Large intestine (tissue), 3 donors: ENCODE measurements around the gene RNU1-3. TPM values are rescaled to one million over a fixed set of nuclear protein-coding genes. Genes with fewer than 3 reads are reported as not detected.
"Not testable (repeated sequence)": the region's sequence is repeated elsewhere in the genome, so short reads cannot be mapped to it uniquely, and the experiment has no call there.

ENCODE experiments used
- DNase-seq, 2 donors: peaks; one replicate each; pipeline versions ENCODE4 v3.0.0 to v3.0.0-alpha.2; 2013
- H3K27ac ChIP-seq: one replicate; pipeline ENCODE4 v1.5.1; 2013; ENCODE audit warnings: low read length
- H3K27me3 ChIP-seq: 2 replicates; pipeline ENCODE4 v1.6.1; 2013; ENCODE audit warnings: low read length; ENCODE audit not compliant: control insufficient read depth, insufficient read depth
- H3K36me3 ChIP-seq: 2 replicates; pipeline ENCODE4 v1.6.1; 2013; ENCODE audit warnings: low read length; ENCODE audit not compliant: control insufficient read depth, insufficient read depth
- H3K4me1 ChIP-seq: one replicate; pipeline ENCODE4 v1.6.1; 2013; ENCODE audit warnings: low read length; ENCODE audit not compliant: control insufficient read depth, insufficient read depth
- H3K4me3 ChIP-seq: one replicate; pipeline ENCODE4 v1.5.1; 2013; ENCODE audit warnings: low read length
- H3K9me3 ChIP-seq: one replicate; pipeline ENCODE4 v1.6.1; 2013; ENCODE audit warnings: mild to moderate bottlenecking, low read depth, low read length, moderate library complexity; ENCODE audit not compliant: control insufficient read depth
- WGBS: methylation state at CpG from one replicate; pipeline ENCODE4 v1.1.5; 2013; ENCODE audit warnings: low lambda C conversion rate; ENCODE audit not compliant: insufficient coverage; 5-methylcytosine and 5-hydroxymethylcytosine counted together
- polyA plus RNA-seq: library from polyadenylated mRNA; unstranded; fragments of 120-200 nt; gene quantifications from one replicate; pipeline ENCODE4 v1.2.1, GENCODE V29; 2013

RNU1-3 gene
- polyA plus RNA-seq, 1 donor: 3.2 TPM

DNA sequence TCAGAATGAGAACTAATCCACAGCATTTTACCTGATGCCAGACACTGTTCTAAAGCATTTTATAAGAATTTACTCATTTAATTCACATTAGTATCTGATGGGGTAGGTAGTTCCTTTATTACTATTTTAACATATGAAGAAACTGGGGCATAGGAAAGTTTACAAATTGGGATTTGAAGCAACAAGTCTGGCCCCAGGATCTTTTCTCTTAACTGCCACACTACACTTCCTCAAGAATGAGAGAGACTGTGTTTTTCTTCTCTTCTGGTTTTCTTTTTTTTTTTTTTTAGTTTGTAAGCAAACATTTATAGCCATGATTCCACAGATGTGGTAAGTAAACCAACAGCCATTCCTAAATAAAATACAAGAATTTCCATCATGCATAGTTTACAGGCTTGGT, 16.1 kb upstream of the RNU1-3 start:
- H3K9me3 ChIP-seq, H3K4me1 ChIP-seq, H3K4me3 ChIP-seq, H3K27ac ChIP-seq, DNase-seq, H3K36me3 ChIP-seq: not testable (repeated sequence)
- peaks cover 14% of the 10 kb centered on the region for H3K27me3 ChIP-seq

GRCh38 chr1:16680366-16680765, 13.6 kb upstream of the RNU1-3 start:
- H3K4me1 ChIP-seq: not testable (repeated sequence)

GRCh38 chr1:16677552-16678431, 11.0 kb upstream of the RNU1-3 start:
- Histone ChIP-seq H3K27ac (no peak overlapping the region), H3K9me3 (no peaks in the 10 kb centered on the region), H3K4me1 (no peaks in the 10 kb centered on the region), H3K4me3 (no peak overlapping the region), H3K36me3 (no peaks in the 10 kb centered on the region), H3K27me3 (peaks cover 14% of the 10 kb centered on the region)
- no CpG with 5 or more reads among the region's 34 CpGs for WGBS
- DNase-seq: no peak

More at GRCh38 chr1:16680366-16680765, 13.6 kb upstream of the RNU1-3 start:
- H3K4me3 ChIP-seq, H3K36me3 ChIP-seq, DNase-seq, H3K27ac ChIP-seq, H3K9me3 ChIP-seq: not testable (repeated sequence)
- WGBS: no CpG with 5 or more reads among the region's 29 CpGs
- peaks cover 14% of the 10 kb centered on the region for H3K27me3 ChIP-seq

GRCh38 chr1:16676661-16677523, 10.1 kb upstream of the RNU1-3 start:
- not testable (repeated sequence) for H3K36me3 ChIP-seq, H3K4me3 ChIP-seq, H3K27ac ChIP-seq, H3K4me1 ChIP-seq, H3K9me3 ChIP-seq
- DNase-seq: peak in 1 of 2 donors; percentile 1
- H3K27me3 ChIP-seq: peaks cover 14% of the 10 kb centered on the region
- 66% methylated on average over 5 of the region's 22 CpGs for WGBS

DNA sequence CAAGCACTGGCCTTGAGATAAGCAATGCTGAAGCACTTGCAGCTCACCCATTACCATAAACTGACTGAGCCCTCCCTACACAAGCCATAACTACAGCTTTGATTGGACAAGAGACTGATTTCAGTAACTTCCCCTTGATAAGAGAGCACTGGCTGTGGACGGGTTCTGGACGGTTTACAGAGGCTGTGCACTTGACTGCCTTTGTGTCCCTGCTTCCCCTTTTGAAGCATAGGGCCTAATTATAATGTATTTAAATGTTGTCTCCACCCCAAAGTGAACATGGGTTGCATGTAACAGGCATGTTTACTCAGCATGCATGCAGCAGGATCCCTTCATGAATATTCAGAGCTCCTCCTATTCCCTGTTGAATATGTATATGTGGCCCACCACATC, 8.4 kb upstream of the RNU1-3 start:
- not testable (repeated sequence) for H3K4me1 ChIP-seq, H3K4me3 ChIP-seq, H3K9me3 ChIP-seq, DNase-seq, H3K27ac ChIP-seq, H3K36me3 ChIP-seq
- peaks cover 11% of the 10 kb centered on the region for H3K27me3 ChIP-seq
- no CpG with 5 or more reads among the region's 2 CpGs for WGBS

GRCh38 chr1:16673976-16674375, 7.2 kb upstream of the RNU1-3 start:
- not testable (repeated sequence) for H3K4me1 ChIP-seq, H3K36me3 ChIP-seq, H3K9me3 ChIP-seq, H3K27ac ChIP-seq, DNase-seq, H3K4me3 ChIP-seq, H3K27me3 ChIP-seq
- WGBS: 71% methylated on average over 2 of the region's 5 CpGs

- not testable (repeated sequence) for DNase-seq, H3K4me1 ChIP-seq, H3K36me3 ChIP-seq, H3K4me3 ChIP-seq, H3K27ac ChIP-seq, H3K9me3 ChIP-seq, H3K27me3 ChIP-seq
- WGBS: no CpG with 5 or more reads among the region's 11 CpGs
Measured at GRCh38 chr1:16665836-16666235, 912 bp downstream of the RNU1-3 start.

- WGBS: no CpG with 5 or more reads among the region's 32 CpGs
- H3K36me3 ChIP-seq, H3K4me1 ChIP-seq, H3K9me3 ChIP-seq, DNase-seq, H3K27me3 ChIP-seq, H3K27ac ChIP-seq, H3K4me3 ChIP-seq: not testable (repeated sequence)
Measured at GRCh38 chr1:16658234-16658633, 8.5 kb downstream of the RNU1-3 start.

- not testable (repeated sequence) for H3K4me3 ChIP-seq, H3K27me3 ChIP-seq, DNase-seq, H3K9me3 ChIP-seq, H3K27ac ChIP-seq, H3K4me1 ChIP-seq, H3K36me3 ChIP-seq
- WGBS: no CpG with 5 or more reads among the region's 14 CpGs
Measured at GRCh38 chr1:16656981-16657683, 9.6 kb downstream of the RNU1-3 start.

DNA sequence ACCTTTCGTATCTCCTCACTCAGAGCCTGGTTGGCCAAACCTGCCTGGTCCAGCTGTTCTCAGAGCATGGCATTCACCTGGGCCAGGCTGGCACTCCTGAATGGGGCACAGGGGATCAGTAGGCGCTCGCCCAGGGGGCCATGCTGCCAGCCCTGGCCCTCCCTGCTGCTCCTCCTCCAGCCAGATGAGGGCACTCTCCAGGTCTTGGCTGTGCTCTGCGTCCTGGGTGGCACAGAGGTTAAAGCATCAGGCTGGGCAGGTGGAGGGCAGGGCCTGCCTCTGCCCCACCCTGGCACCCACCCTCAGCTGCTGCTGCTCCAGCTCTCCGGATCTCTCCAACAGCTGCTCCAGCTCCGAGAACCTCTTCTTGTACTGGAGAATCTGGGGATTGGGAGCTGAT, 10.2 kb downstream of the RNU1-3 start:
- not testable (repeated sequence) for H3K27me3 ChIP-seq, H3K4me1 ChIP-seq, H3K9me3 ChIP-seq, H3K36me3 ChIP-seq, H3K4me3 ChIP-seq, H3K27ac ChIP-seq, DNase-seq
- no CpG with 5 or more reads among the region's 6 CpGs for WGBS
